ENCODE data around the gene FDX2. TPM values are rescaled to one million over a fixed set of nuclear protein-coding genes. Genes with fewer than 3 reads are reported as not detected.

FDX2 gene
- polyA plus RNA-seq, 4 donors: 18.6 to 25.9 (median 20.7) TPM

DNA sequence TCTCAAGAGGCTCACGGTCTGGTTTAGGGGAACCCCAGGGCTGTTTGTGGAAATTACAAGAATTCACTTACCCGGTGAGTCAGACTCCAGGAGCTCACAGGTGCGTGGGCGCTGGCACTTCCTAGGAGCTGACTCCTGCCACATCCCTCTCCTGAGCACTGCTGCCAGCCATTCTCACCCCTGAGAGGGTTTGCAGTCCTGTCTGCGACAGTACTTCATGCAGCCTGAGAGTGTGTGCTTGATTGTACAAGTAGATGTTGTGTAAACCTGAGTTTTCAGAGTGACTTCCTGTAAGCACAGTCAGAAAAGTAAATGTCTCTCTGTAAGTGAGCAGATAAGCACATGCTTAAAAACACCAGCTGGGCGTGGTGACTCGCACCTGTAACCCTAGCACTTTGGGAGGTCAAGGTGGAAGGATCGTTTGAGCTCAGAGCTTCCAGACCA is 55.7 kb downstream of the FDX2 start:
- DNase-seq (ENCODE audit: low read depth in 4 of 4, low spot score in 3 of 4): no peak

Other genes starting within 250 kb of the FDX2 start
- 10 to 100 TPM; 24.6 to 28.9 (median 26.1) TPM for gene SHFL, start 229.7 kb downstream of the FDX2 start, polyA plus RNA-seq (ENCODE audit: insufficient read length in 4 of 4)
- gene ANGPTL6, start 213.3 kb downstream of the FDX2 start, polyA plus RNA-seq (ENCODE audit: insufficient read length in 4 of 4): 1 to 10 TPM; 2.3 to 4.8 (median 2.9) TPM
- gene PPAN, start 209.7 kb downstream of the FDX2 start, polyA plus RNA-seq (ENCODE audit: insufficient read length in 4 of 4): 10 to 100 TPM; 28.6 to 36.4 (median 32.1) TPM
- 10 to 100 TPM; 10.4 to 13.9 (median 12.2) TPM for gene P2RY11, start 204.3 kb downstream of the FDX2 start, polyA plus RNA-seq (ENCODE audit: insufficient read length in 4 of 4)
- 100 to 1,000 TPM; 188 to 215 (median 195) TPM for gene EIF3G, start 196.1 kb downstream of the FDX2 start, polyA plus RNA-seq (ENCODE audit: insufficient read length in 4 of 4)
- 100 to 1,000 TPM in 3 of 4 donors, 10 to 100 TPM in 1; 89.1 to 111 (median 105) TPM for gene DNMT1, start 121.1 kb downstream of the FDX2 start, polyA plus RNA-seq (ENCODE audit: insufficient read length in 4 of 4)
- gene S1PR2, start 84.7 kb downstream of the FDX2 start, polyA plus RNA-seq (ENCODE audit: insufficient read length in 4 of 4): 10 to 100 TPM; 11.1 to 12.5 (median 11.8) TPM
- gene MRPL4, start 63.8 kb downstream of the FDX2 start, polyA plus RNA-seq (ENCODE audit: insufficient read length in 4 of 4): 10 to 100 TPM; 38.3 to 57.4 (median 39.5) TPM
- 1 to 10 TPM; 6.1 to 7.5 (median 6.6) TPM for gene ICAM1, start 44.9 kb downstream of the FDX2 start, polyA plus RNA-seq (ENCODE audit: insufficient read length in 4 of 4)
- under 1 TPM; 0.17 to 0.57 (median 0.46) TPM for gene ICAM4, start 29.1 kb downstream of the FDX2 start, polyA plus RNA-seq (ENCODE audit: insufficient read length in 4 of 4)
- gene ICAM5, start 26.1 kb downstream of the FDX2 start, polyA plus RNA-seq (ENCODE audit: insufficient read length in 4 of 4): under 1 TPM; 0.10 to 0.38 (median 0.14) TPM
- 1 to 10 TPM; 4.0 to 6.8 (median 5.1) TPM for gene ZGLP1, start 6.2 kb downstream of the FDX2 start, polyA plus RNA-seq (ENCODE audit: insufficient read length in 4 of 4)
- gene RAVER1, start 17.5 kb upstream of the FDX2 start, polyA plus RNA-seq (ENCODE audit: insufficient read length in 4 of 4): 10 to 100 TPM; 27.3 to 40.6 (median 31.2) TPM
- 10 to 100 TPM in 1 of 4 donors, 1 to 10 TPM in 3; 7.8 to 11.3 (median 8.9) TPM for gene ICAM3, start 23.6 kb upstream of the FDX2 start, polyA plus RNA-seq (ENCODE audit: insufficient read length in 4 of 4)
- gene TYK2, start 64.6 kb upstream of the FDX2 start, polyA plus RNA-seq (ENCODE audit: insufficient read length in 4 of 4): 100 to 1,000 TPM; 103 to 130 (median 109) TPM
- gene CDC37, start 87.5 kb upstream of the FDX2 start, polyA plus RNA-seq (ENCODE audit: insufficient read length in 4 of 4): 100 to 1,000 TPM; 135 to 170 (median 137) TPM
- gene PDE4A, start 104.5 kb upstream of the FDX2 start, polyA plus RNA-seq (ENCODE audit: insufficient read length in 4 of 4): 1 to 10 TPM; 1.7 to 3.4 (median 2.7) TPM
- 10 to 100 TPM; 70.0 to 86.6 (median 79.0) TPM for gene KEAP1, start 187.3 kb upstream of the FDX2 start, polyA plus RNA-seq (ENCODE audit: insufficient read length in 4 of 4)
- gene S1PR5, start 201.4 kb upstream of the FDX2 start, polyA plus RNA-seq (ENCODE audit: insufficient read length in 4 of 4): 1 to 10 TPM; 1.6 to 2.0 (median 1.6) TPM
- gene ATG4D, start 227.9 kb upstream of the FDX2 start, polyA plus RNA-seq (ENCODE audit: insufficient read length in 4 of 4): 10 to 100 TPM; 30.2 to 39.2 (median 35.0) TPM
- gene KRI1, start 250.0 kb upstream of the FDX2 start, polyA plus RNA-seq (ENCODE audit: insufficient read length in 4 of 4): 10 to 100 TPM; 30.9 to 35.5 (median 32.4) TPM